GM18519 (cell line): ENCODE data around the gene ZFP30.

Experiments
- ATAC-seq: cut with Tn5 transposase; IDR thresholded peaks from one replicate; pipeline ENCODE4 v1.9.1; 2021; ENCODE audit warnings: mild to moderate bottlenecking, moderate library complexity; ENCODE audit not compliant: unreplicated experiment, low FRiP score

The ZFP30 gene

GRCh38 chr19:37564624-37565369, 90.5 kb downstream of the ZFP30 start:
- no peak for ATAC-seq
